Measurements from ENCODE around the gene SERPINE3.

DNA sequence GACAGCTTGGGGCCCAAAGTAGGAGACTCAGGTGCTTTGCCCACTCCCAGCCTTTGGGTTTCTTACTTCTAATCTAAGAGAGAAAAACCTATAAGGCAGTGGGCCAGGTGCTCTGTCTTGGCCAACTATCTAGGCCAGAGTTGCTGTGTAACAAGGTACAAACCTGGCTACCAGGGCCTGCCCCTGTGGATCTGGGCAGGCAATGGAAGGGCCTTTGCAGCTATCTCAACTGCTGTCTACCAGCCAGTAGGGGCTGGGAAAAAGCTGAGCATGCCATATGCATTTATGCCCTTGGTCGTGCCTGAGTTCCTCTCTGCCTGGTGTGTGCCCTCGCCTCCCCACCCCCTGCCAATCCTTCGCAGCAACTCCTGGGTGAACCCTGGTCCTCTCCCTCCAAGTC, 16.7 kb upstream of the SERPINE3 start:
- TF ChIP-seq CREB1 (CRISPR knock-in tag; IDR thresholded peaks at IDR 0.05; ENCODE audit: low read depth) (no peak), EZH2 (IDR thresholded peaks at IDR 0.05; ENCODE audit: low read depth, unreplicated experiment) (no peak), NANOG (IDR thresholded peaks at IDR 0.05; ENCODE audit: borderline replicate concordance) (no peak), CTCF (conservative IDR thresholded peaks at IDR 0.05; ENCODE audit: low read depth in 2 of 2) (no peak), POLR2AphosphoS5 (IDR thresholded peaks at IDR 0.05; ENCODE audit: low read depth) (no peak), JUNB (IDR thresholded peaks at IDR 0.05; ENCODE audit: unreplicated experiment) (no peak), EZH2phosphoT487 (IDR thresholded peaks at IDR 0.05; ENCODE audit: unreplicated experiment) (no peak), ZNF331 (CRISPR knock-in tag; IDR thresholded peaks at IDR 0.05; ENCODE audit: low read depth) (no peak), ZNF114 (CRISPR knock-in tag; IDR thresholded peaks at IDR 0.05) (no peak), ETS1 (IDR thresholded peaks at IDR 0.05) (no peak), STAT1 (IDR thresholded peaks at IDR 0.05; ENCODE audit: unreplicated experiment) (no peak)
- TF ChIP-seq, protein P1, sequence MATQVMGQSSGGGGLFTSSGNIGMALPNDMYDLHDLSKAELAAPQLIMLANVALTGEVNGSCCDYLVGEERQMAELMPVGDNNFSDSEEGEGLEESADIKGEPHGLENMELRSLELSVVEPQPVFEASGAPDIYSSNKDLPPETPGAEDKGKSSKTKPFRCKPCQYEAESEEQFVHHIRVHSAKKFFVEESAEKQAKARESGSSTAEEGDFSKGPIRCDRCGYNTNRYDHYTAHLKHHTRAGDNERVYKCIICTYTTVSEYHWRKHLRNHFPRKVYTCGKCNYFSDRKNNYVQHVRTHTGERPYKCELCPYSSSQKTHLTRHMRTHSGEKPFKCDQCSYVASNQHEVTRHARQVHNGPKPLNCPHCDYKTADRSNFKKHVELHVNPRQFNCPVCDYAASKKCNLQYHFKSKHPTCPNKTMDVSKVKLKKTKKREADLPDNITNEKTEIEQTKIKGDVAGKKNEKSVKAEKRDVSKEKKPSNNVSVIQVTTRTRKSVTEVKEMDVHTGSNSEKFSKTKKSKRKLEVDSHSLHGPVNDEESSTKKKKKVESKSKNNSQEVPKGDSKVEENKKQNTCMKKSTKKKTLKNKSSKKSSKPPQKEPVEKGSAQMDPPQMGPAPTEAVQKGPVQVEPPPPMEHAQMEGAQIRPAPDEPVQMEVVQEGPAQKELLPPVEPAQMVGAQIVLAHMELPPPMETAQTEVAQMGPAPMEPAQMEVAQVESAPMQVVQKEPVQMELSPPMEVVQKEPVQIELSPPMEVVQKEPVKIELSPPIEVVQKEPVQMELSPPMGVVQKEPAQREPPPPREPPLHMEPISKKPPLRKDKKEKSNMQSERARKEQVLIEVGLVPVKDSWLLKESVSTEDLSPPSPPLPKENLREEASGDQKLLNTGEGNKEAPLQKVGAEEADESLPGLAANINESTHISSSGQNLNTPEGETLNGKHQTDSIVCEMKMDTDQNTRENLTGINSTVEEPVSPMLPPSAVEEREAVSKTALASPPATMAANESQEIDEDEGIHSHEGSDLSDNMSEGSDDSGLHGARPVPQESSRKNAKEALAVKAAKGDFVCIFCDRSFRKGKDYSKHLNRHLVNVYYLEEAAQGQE (IDR thresholded peaks at IDR 0.05; ENCODE audit: unreplicated experiment), result no peak
- TF ChIP-seq, protein P2, sequence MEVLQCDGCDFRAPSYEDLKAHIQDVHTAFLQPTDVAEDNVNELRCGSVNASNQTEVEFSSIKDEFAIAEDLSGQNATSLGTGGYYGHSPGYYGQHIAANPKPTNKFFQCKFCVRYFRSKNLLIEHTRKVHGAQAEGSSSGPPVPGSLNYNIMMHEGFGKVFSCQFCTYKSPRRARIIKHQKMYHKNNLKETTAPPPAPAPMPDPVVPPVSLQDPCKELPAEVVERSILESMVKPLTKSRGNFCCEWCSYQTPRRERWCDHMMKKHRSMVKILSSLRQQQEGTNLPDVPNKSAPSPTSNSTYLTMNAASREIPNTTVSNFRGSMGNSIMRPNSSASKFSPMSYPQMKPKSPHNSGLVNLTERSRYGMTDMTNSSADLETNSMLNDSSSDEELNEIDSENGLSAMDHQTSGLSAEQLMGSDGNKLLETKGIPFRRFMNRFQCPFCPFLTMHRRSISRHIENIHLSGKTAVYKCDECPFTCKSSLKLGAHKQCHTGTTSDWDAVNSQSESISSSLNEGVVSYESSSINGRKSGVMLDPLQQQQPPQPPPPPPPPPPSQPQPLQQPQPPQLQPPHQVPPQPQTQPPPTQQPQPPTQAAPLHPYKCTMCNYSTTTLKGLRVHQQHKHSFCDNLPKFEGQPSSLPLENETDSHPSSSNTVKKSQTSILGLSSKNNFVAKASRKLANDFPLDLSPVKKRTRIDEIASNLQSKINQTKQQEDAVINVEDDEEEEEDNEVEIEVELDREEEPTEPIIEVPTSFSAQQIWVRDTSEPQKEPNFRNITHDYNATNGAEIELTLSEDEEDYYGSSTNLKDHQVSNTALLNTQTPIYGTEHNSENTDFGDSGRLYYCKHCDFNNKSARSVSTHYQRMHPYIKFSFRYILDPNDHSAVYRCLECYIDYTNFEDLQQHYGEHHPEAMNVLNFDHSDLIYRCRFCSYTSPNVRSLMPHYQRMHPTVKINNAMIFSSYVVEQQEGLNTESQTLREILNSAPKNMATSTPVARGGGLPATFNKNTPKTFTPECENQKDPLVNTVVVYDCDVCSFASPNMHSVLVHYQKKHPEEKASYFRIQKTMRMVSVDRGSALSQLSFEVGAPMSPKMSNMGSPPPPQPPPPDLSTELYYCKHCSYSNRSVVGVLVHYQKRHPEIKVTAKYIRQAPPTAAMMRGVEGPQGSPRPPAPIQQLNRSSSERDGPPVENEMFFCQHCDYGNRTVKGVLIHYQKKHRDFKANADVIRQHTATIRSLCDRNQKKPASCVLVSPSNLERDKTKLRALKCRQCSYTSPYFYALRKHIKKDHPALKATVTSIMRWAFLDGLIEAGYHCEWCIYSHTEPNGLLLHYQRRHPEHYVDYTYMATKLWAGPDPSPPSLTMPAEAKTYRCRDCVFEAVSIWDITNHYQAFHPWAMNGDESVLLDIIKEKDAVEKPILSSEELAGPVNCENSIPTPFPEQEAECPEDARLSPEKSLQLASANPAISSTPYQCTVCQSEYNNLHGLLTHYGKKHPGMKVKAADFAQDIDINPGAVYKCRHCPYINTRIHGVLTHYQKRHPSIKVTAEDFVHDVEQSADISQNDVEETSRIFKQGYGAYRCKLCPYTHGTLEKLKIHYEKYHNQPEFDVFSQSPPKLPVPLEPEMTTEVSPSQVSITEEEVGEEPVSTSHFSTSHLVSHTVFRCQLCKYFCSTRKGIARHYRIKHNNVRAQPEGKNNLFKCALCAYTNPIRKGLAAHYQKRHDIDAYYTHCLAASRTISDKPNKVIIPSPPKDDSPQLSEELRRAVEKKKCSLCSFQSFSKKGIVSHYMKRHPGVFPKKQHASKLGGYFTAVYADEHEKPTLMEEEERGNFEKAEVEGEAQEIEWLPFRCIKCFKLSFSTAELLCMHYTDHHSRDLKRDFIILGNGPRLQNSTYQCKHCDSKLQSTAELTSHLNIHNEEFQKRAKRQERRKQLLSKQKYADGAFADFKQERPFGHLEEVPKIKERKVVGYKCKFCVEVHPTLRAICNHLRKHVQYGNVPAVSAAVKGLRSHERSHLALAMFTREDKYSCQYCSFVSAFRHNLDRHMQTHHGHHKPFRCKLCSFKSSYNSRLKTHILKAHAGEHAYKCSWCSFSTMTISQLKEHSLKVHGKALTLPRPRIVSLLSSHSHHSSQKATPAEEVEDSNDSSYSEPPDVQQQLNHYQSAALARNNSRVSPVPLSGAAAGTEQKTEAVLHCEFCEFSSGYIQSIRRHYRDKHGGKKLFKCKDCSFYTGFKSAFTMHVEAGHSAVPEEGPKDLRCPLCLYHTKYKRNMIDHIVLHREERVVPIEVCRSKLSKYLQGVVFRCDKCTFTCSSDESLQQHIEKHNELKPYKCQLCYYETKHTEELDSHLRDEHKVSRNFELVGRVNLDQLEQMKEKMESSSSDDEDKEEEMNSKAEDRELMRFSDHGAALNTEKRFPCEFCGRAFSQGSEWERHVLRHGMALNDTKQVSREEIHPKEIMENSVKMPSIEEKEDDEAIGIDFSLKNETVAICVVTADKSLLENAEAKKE (CRISPR knock-in tag; IDR thresholded peaks at IDR 0.05), result no peak
